HG03558 (cell line): ENCODE measurements around the gene IGF2R.
A peak's percentile ranks its signal among the peaks of the same experiment; 100 is the strongest.

Source experiments
- ATAC-seq: cut with Tn5 transposase; IDR thresholded peaks from one replicate; pipeline ENCODE4 v1.9.1; 2021; ENCODE audit warnings: moderate number of reproducible peaks; ENCODE audit not compliant: unreplicated experiment; ENCODE audit errors: extremely low read depth

IGF2R gene

GRCh38 chr6:160067564-160067963 lies 98.7 kb downstream of the IGF2R start:
- no peak for ATAC-seq

GRCh38 chr6:160068346-160068745 lies 99.5 kb downstream of the IGF2R start:
- no peak for ATAC-seq

- peak; percentile 87 for ATAC-seq
Observed at GRCh38 chr6:160069050-160069454, 100.2 kb downstream of the IGF2R start.

GRCh38 chr6:160069459-160069858 lies 100.6 kb downstream of the IGF2R start:
- ATAC-seq = no peak

- ATAC-seq = no peak
Observed at GRCh38 chr6:160070427-160070826, 101.5 kb downstream of the IGF2R start.

GRCh38 chr6:160070831-160071230 lies 101.9 kb downstream of the IGF2R start:
- no peak for ATAC-seq

GRCh38 chr6:160071805-160072690 lies 103.2 kb downstream of the IGF2R start:
- no peak for ATAC-seq

- ATAC-seq = no peak
Observed at GRCh38 chr6:160073272-160073671, 104.4 kb downstream of the IGF2R start.

- ATAC-seq = no peak
Observed at GRCh38 chr6:160076009-160076408, 107.1 kb downstream of the IGF2R start.

GRCh38 chr6:160077024-160077423 lies 108.1 kb downstream of the IGF2R start:
- no peak for ATAC-seq

GRCh38 chr6:160077526-160077925 lies 108.6 kb downstream of the IGF2R start:
- ATAC-seq = no peak

GRCh38 chr6:160078883-160079685 lies 110.2 kb downstream of the IGF2R start:
- ATAC-seq = no peak

GRCh38 chr6:160079686-160080043 lies 110.8 kb downstream of the IGF2R start:
- ATAC-seq = no peak

GRCh38 chr6:160080097-160080496 lies 111.2 kb downstream of the IGF2R start:
- no peak for ATAC-seq

- ATAC-seq = no peak
Observed at GRCh38 chr6:160081398-160081797, 112.5 kb downstream of the IGF2R start.

- ATAC-seq = no peak
Observed at GRCh38 chr6:160082627-160083026, 113.7 kb downstream of the IGF2R start.

- no peak for ATAC-seq
Observed at GRCh38 chr6:160084198-160084776, 115.4 kb downstream of the IGF2R start.

GRCh38 chr6:160085226-160085625 lies 116.3 kb downstream of the IGF2R start:
- no peak for ATAC-seq

- no peak for ATAC-seq
Observed at GRCh38 chr6:160085713-160086505, 117.0 kb downstream of the IGF2R start.

GRCh38 chr6:160086754-160087153 lies 117.9 kb downstream of the IGF2R start:
- ATAC-seq = no peak
